ENCODE results near the gene FCER1G.
A peak's percentile ranks its signal among the peaks of the same experiment; 100 is the strongest.

The FCER1G gene

DNA sequence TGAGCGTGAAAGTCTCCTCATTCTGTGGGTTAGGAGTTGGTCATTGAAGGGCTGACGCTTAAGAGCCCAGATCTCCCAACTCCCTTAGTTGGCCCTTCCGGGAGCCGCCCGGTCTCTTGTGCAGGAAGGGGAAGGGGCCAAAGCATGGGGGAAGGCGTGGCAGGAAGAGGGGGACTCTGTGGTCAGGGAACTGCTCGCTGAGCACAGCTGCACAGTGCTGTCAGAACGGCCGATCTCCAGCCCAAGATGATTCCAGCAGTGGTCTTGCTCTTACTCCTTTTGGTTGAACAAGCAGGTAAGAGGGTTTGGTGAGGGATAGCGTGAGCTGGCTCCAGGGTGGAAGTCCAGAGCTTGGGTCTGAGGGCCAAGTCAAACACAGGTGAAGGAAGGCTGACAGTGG is at the start of gene FCER1G:
Gene FCER1G, plus strand, starts transcription at position 220 of the 400 bp plus-strand sequence. Its CDS starts 27 bp downstream, at position 247.
- no peak for DNase-seq

DNA sequence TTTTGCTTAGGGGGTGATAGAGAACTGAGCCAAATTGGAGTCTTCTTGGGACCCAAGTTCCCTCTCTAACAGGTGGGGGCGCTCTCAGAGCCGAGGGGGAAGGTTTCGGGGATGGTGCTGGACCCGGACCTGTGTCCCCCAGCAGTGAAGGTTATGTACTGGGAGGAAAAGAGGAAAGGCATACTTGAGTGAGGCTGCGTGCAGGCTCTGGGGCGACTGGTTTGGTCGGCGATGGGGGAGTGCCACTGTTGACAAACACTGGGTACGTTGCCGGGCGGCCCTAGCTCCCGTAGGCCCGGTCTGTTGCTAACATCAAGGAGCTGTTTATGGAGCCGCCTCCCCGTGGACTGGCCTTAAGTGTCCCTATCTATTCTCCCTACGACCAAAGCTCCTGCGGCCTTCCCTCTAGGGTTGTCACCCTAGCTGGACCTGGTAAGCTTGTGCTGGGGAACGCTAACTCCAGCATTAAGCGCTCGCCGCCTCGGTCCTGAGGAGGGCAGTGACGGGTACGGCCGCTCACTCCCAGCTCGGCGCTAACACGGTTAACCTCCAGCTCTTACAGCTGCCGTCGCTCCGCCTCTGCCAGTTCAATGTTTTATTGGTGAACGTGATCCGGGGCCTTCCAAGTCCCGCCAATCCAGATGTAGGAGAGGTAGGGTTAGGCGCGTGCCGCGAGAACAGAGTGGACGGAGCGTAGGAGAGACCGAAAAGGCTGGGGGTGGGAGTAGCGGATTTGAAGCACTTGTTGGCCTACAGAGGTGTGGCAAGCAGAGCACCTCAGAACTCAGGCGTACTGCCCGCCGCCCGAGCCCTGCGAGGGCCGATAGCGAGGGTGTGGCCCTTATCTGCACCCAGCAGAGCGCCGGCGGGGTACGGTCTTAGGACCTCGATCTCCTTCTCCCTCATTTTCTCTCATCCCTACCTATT is 49.1 kb upstream of the FCER1G start, which contains the start of gene PPOX:
Gene PPOX, plus strand, starts transcription at position 685 of the 927 bp plus-strand sequence. CDS start 422 bp downstream, outside the sequence.
- peak; percentile 95 for DNase-seq

DNA sequence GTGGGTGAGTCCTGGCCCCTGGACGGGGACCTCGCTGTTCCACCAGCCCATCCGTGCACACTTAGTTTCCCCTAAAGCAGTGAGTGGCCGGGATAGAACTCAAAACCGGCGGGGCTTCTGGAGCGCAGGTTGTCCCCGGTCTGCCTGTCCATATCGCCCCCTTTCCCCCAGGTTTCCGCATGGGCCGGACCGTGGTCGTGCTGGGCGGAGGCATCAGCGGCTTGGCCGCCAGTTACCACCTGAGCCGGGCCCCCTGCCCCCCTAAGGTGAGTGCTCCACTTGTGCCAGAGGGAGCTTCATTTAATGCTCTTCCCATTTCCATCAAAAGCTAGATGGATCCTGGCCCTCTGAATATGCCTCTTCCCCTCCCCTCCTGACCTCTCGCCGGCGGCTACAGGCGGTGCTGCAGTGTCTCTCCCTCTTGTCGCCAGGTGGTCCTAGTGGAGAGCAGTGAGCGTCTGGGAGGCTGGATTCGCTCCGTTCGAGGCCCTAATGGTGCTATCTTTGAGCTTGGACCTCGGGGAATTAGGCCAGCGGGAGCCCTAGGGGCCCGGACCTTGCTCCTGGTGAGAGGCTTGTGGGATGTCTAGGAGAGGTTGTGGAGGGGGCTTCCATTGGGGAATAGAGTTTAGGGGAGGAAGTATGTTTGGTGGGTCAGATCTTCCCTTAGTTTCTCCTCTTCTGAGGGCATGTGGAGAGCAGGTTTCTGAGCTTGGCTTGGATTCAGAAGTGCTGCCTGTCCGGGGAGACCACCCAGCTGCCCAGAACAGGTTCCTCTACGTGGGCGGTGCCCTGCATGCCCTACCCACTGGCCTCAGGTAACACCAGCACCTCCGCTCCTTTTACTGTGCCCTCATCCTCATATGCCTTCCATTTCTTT is 48.2 kb upstream of the FCER1G start:
- DNase-seq, result no peak

DNA sequence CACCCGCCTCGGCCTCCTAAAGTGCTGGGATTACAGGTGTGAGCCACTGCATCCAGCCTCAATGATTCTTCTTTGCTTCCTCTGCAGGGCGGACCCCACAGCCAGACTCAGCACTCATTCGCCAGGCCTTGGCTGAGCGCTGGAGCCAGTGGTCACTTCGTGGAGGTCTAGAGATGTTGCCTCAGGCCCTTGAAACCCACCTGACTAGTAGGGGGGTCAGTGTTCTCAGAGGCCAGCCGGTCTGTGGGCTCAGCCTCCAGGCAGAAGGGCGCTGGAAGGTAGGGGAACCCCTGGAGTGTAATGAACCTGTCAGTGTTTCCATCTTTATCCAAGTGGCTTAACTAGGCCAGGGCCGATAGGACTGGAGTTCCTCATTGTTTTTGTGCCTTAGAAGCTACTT is 46.2 kb upstream of the FCER1G start:
- no peak for DNase-seq

DNA sequence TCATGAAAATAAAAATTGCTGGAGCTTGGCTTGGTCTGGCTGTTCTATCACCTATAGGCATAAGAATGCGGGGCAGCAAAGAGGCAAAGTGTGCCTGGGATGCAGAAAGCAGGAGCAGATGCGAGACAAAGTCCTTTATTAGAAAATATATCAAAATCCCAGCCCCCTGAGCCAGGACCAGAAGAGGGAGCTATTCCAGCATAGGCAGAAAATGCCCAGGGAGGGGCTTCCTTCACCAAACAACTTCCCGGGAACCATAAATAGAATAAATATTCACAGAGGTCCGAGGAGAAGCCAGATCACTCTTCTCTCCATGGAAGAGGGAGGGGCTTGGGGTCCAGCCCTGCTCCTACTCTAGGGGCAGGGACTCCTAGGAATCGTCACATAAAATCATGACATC is 43.9 kb upstream of the FCER1G start:
- no peak for DNase-seq

DNA sequence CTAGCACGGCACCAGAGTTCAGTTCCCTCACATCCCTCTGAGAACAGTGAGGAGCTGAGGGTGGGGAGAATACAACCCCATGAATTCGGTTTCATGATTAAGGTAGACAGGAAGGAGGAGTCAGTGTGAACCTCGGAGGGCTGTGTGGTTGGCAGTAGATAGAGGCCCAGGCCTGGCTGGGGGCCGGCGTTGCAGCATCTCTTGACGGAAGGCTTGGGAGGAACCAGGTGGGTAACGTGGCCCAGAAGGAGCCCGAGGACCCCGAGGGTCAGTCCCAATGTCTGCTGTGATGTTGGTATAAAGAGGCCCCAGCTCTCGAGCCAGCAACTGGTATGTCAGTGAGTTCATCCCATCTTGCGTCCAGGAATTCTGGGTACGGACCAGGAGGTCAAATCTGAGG is 43.4 kb upstream of the FCER1G start:
- DNase-seq, result no peak

DNA sequence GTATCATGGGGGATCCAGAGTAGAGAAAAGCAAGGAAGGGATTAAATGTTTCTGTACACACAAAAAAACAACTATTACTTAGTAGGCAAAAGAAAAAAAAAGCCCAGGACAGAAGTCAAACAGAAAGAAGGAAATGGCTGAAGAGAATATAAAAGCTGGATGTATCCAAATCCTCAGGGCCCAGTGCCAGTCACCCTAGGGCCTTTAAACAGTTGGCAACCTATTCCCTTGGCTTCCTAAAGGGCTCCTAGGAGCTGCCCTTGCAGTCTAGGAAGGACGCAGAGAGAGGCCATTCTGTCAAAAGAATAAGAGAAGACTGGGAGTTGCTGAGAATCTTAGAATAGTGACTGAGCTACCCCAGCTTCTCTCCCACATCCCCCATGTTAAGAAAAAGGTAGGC is 42.7 kb upstream of the FCER1G start:
- DNase-seq, result no peak

DNA sequence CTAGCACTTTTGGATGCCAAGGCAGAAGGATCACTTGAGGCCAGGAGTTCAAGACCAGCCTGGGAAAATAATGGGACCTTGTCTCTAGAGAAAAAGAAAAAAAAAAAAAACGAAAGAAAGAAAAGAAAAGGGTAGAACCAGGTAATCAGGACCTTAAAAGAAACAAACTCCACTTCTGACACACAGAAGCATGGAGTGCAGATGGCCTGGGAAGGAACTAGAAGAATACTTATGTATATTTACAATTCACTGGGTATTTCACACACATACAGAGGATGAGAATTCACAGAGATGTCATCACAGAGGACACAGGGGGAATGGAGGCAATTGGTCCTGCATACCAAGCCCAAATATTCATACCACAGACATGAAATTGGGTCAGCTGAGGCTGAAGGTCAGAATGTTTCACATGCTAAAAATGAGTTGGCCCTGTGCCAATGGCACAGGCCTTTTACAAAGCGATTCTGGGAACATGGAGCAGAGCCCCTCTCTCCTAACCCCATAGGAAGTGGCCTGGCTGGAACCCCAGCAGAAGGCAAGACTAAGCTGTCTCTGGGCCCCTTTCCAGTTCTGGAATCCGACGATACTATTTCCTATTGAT is 42.2 kb upstream of the FCER1G start:
- DNase-seq, result no peak

DNA sequence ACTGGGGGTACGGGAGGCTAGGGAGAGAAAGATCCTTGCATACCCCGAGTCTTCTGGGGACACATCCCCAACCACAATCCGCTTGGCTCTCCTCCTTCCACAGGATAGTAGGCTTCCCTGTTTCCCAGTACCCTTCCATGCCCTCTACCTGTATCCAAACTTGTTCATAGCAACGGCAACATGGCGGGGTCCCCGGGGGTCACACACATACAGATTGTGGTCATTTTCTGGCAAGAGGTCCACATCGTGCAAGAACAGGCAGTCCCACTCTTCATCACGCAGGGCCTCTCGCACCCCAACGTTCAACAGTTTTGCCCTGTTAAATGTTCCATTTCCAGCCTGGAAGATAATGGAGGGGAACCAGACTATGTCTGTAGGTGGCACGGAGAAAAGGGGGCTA is 41.4 kb upstream of the FCER1G start:
- DNase-seq, result no peak

DNA sequence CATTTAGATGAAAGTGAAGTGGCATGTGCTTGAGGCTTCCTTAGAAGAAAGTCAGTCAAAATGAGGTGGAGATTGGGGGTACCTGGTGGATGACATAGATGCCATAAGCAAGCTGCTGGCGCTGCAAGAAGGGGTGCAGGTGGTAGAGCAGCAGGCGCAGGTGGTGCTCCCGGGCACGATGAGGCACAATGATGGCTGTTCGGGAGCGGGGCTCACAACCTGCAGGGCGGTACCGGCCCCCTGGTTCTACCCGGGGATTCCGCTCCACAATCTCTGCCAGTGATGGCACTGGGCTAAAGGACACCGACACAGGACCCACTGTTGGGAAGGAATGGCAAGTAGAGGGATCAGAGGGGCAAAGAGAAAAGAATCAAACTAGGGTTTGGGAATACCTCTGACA is 40.2 kb upstream of the FCER1G start:
- no peak for DNase-seq

DNA sequence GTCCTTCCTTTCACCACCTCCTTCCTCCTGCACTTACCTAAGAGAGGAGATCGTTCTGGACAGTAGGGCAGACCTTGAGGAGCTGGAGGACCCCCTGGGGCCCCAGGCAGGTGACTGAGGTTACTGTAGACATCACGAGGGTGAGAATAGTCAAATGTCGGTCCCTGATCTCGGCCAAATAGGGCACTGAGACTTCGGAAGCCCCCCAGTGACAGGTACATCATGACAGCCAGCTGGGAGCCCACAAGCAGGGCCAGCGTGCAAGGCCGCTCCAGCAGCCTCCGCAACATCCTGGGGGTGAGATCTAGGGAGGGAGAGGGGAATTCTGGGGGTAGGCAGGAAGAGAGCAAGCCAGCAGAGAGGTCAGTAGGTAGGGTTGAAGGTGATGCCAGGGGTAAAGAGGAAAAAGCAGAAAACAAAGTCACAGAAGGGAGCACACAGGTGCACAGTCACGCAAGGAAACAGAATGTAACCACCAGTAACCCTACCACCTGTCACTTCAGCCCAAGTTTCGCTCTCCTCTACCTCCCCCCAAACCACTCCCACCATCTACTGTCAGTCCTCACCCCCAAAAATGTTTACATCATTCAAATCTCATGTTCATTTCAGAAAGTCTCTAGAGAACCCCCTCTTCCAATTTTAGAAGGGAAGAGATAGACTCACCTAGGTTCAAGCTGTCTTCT is 39.2 kb upstream of the FCER1G start:
- DNase-seq, result no peak

DNA sequence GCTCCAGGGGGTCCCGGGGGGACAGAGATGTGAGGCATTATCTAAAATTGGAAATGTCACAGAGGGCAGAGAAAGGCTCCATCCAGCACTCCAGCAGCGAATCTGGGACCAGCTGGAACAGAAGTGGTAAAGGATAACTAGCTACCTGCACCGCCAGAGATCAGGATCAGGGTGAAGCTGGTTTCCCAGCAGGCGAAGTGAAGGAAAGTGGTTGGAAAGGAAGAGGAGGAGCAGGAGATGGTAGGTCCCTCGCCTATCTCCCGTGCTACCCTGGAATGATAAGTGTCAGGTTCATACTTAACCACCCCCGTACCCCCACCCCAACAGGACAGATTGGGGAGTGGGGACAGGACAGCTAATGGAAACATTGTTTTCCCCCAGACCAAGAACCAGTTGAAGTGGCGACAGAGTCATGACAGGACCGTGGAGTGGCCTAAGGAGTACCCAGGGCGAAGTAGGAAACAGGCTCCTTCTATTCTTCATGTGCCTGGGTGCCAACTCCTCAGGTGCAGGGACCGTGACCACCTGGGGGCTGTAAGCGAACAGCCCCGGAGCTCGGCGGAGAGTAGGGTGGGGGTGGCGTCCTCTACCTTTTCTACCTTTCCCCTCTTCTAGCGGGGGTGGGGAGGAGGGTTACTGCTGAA is 38.5 kb upstream of the FCER1G start:
- DNase-seq, result no peak

DNA sequence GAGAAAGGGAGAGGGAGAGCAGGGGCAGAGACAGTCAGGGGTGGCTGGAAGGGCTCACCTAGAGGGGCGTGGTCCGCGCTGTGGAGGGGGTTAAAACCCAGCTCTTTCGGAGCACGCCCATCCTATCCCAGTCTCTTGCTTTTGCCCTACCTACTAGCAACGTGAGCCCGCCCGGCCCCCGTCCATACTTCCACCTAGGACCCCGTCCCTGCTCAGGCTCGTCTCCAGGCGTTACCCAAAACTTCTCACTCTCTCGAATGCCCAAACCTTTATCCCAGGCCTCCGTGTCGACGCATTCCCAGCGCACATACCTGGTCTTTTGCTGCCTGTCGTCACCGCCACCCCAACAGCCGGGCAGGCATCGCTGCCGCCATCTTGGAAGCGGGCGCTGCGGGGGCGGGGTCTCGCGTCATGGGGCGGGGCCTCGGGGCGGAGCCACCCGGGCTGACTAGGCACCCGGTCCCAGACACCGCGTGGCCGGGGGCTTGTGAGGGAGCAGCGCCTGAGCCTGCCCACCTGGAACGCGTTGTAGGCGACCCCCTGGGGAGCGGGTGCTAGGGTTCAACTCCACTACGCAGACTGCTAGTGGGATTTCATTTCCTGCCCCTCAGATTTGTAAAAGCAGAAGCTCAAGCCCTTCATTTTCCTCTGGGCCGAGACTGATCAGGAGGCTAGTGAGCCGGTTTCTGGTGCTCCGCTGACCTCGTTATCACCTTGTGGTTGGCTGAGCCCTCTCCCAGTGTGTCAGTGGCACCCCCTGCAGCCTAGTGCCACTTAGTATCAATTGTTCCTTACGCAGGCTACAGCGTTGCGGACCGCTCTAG is 37.8 kb upstream of the FCER1G start, which contains the start of gene B4GALT3:
Gene B4GALT3, minus strand, starts transcription at position 396 of the 824 bp plus-strand sequence. CDS start 1,447 bp downstream, outside the sequence.
- DNase-seq, result peak; percentile 97

DNA sequence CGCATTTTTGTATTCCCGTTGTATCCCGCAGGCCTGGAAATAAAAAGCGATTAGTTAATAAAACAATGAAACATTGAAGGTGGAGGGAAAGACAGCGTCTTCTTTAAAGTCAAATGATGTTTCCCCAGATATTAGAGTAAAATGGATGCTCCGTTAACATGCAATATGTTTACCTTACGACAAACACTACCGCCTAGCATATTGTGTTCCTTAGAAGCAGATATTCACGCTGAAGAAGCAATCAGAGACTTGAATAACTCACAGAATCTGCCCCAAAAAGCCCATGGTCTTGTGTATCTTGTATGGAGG is 37.2 kb upstream of the FCER1G start:
- no peak for DNase-seq

DNA sequence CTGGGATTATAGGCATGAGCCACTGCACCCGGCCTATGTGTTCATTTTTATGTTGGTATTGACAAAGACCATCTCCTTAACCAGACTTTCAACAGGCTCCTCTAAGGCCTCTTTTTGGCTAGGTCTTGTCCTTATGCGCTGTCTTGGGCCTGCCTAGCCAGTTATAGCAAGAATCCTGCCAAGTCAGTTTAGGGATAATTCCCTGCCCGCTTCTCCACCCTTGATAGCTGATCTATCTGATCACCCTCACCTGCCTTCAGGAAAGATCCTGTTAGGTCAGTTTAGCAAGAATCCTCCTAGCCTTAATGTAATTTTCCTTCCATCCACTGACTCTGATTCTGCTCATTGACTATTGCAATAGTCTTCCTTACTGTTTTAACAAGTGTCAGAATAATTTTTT is 35.4 kb upstream of the FCER1G start:
- DNase-seq, result no peak

DNA sequence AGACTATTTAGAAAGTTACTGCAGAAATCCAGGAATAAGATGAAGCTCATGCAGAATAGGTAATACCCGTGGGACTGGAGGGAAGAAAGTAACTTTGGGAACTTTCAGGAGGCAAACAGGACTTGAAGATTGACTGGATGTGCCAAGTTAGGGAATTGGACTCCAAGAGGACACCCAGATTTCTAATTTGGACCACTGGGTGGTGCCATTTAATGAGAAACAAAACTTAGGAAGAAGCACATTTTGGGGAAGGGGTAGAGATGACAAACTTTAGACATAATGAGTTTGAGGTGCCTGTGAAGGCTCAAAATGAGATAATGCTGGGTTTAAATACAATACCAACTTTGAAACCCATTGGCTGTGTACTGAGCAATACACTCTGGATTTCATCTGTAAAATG is 34.5 kb upstream of the FCER1G start:
- DNase-seq, result no peak

DNA sequence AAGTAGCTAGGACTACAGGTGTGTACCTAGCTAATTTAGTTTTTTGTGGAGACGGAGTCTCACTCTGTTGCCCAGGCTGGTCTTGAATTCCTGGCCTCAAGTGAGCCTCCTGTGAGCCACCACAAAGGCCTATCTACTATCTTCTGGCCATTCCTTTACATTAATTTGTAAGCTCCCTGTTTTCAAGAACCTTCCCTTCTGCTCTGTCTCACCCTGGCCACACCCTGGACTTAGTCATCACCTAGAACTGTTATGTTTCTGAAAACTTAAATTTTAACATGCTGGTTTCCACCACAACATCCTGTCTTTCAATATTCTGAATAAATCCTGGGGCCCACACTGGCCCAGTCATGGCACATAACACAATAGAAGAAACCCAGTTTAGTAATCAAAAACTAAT is 32.9 kb upstream of the FCER1G start:
- peak; percentile 77 for DNase-seq

DNA sequence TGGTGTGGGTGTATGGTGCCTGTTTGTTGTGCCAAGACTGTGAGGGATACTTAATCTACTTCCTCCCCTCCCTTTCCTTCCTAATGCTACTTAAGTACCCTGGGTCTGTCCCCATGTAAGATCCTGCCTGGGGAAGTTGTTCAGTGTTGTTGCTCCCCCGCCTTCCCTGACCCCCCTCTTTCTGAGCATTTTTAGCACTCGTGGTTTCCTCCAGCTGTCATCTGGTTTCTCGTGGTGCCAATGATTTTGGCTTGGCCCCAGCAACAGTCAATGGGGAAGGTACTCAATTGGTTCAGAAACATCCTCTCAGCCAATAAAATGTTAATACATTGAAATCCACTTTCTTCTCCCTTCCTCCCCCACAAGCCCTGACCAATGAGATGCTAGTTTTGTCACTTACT is 29.8 kb upstream of the FCER1G start:
- peak; percentile 80 for DNase-seq

DNA sequence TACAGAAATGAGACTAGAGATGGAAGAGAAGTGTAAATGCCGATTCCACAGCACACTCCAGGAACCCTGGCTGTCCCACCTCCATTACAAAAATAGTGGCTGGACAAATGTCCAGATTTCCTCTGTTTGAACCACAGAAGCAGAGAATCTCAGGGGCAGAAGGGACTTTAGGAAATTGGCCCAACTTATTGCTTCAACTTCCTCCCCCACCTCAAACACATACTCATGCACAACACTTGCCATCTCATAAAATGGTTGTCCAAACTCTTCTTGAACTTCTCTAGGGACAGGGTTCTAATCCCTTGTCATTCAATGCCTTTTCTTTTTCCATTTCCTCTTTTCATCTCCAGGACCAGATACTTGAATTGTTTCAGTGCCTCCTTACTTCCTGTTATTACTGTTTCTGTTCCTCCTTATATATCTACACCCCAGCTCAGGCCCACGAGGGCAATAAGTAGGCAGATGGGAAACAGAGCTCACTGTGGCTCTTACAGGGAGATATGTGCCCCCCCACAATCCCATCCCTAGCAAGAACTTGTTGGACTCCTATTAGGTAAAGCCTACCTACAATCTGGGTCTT is 29.3 kb upstream of the FCER1G start:
- no peak for DNase-seq

DNA sequence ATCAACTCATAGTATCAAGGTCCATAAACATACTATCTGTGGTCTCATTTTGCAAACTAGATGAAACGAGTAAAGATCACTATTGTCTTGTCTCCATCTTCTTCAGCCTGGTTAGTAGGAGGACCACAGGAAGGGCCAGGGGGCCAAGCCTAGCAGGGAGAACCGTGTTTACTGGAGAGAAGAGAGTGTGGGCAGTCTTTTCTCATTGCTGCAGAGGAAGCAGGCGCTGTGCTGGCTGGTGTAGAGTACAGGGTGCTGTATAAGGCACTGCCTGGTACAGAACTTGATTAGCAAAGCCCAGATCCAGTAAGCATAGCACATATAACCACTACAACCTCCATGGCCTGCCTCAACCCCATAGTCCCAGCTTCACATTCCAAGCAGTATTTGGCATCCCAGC is 27.8 kb upstream of the FCER1G start:
- no peak for DNase-seq

DNA sequence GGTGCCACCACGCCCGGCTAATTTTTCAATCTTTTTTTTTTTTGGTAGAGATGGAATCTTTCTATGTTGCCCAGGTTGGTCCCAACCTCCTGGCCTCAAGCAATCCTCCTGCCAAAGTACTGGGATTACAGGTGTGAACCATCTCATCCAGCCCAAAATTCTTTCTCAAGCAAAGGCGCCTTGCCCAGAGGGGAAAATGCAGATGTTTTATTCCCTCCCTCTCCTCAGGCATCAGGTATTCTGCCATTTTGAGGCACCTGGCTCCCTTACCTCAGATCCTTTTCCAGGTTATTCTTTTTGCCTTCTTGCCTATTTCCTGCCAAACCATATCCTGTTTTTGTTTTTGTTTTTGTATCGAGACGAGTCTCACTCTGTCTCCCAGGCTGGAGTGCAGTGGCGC is 26.7 kb upstream of the FCER1G start:
- DNase-seq, result no peak
